Measurements from ENCODE around the gene RNFT1.

RNFT1 gene

DNA sequence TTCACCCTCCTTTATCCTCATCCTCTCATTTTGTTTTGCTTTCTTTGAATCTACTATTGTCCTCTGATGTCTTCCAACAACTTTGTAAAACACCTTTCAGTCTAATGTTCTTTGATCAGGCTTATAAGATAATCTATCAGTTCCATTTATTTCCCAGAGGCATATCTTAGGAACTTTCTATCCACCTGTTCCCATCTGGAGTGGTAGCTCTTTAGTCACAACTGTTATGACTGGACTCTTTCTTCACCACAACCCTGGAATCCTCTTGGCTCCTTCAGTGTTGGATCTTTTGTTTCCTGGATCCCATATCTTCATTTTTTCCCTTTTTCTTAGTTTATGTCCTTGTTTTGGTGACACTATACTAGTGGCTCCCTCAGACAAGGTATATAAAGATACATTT is 48.1 kb downstream of the RNFT1 start:
- ChIA-PET CTCF (interaction anchor here (0.6 kb wide), 1 partner anchor 23 kb away, joined by 9 read pairs; no protein-coding TSS in a partner anchor), POLR2A (no interaction called here)
- DNase-seq (ENCODE audit: extremely low spot score), result no peak
- TF ChIP-seq, protein P1, sequence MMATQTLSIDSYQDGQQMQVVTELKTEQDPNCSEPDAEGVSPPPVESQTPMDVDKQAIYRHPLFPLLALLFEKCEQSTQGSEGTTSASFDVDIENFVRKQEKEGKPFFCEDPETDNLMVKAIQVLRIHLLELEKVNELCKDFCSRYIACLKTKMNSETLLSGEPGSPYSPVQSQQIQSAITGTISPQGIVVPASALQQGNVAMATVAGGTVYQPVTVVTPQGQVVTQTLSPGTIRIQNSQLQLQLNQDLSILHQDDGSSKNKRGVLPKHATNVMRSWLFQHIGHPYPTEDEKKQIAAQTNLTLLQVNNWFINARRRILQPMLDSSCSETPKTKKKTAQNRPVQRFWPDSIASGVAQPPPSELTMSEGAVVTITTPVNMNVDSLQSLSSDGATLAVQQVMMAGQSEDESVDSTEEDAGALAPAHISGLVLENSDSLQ (IDR thresholded peaks at IDR 0.05), result no peak
- TF ChIP-seq HDGF (IDR thresholded peaks at IDR 0.05; ENCODE audit: borderline replicate concordance), result no peak
- no peak for TF ChIP-seq LEF1 (IDR thresholded peaks at IDR 0.05; ENCODE audit: borderline replicate concordance)
- no peak for TF ChIP-seq FOXM1 (IDR thresholded peaks at IDR 0.05; ENCODE audit: borderline replicate concordance)
- TF ChIP-seq FOXA1 (IDR thresholded peaks at IDR 0.05), result no peak
- TF ChIP-seq SUZ12 (IDR thresholded peaks at IDR 0.05), result no peak

DNA sequence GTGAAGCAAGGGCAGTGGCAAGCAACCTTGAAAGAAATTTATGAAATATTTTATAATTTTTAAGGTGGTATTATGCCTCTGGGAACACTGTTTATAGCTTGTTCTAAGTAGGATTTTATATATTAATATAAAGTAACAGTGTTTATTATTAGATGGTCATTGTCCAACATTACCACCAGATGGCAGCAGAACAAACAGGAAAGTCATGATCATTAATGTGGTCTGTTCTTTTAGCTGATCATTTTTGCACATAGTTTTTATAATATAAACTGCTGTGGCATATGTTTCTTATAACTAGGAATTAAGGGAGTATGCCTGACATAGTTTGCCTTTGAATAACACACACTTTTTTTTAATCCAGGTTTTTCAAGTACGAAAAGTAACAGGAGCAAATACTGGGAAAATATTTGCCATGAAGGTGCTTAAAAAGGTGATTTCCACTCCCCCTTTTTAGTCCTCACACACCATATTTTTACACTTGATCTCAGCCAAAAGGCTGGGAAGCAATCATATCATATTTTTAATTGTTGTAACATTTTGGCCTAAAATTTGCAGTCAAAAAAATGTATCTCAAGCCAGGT is 50.2 kb downstream of the RNFT1 start:
- no peak for TF ChIP-seq SUZ12 (IDR thresholded peaks at IDR 0.05)
- no peak for TF ChIP-seq ZNF384 (IDR thresholded peaks at IDR 0.05)
- TF ChIP-seq, protein P1 (IDR thresholded peaks at IDR 0.05), result no peak
- TF ChIP-seq FOXM1 (IDR thresholded peaks at IDR 0.05; ENCODE audit: borderline replicate concordance), result no peak
- no peak for TF ChIP-seq FOXA1 (IDR thresholded peaks at IDR 0.05)
- TF ChIP-seq HDGF (IDR thresholded peaks at IDR 0.05; ENCODE audit: borderline replicate concordance), result no peak
- TF ChIP-seq CTBP1 (IDR thresholded peaks at IDR 0.05; ENCODE audit: borderline replicate concordance), result no peak
- peak; percentile 59 for DNase-seq (ENCODE audit: extremely low spot score)
- ChIA-PET POLR2A (no interaction called here), CTCF (interaction anchor here (0.6 to 1.6 kb wide), 8 partner anchors 9 to 151 kb away, joined by 3 to 9 read pairs (median 3); no protein-coding TSS in a partner anchor)

DNA sequence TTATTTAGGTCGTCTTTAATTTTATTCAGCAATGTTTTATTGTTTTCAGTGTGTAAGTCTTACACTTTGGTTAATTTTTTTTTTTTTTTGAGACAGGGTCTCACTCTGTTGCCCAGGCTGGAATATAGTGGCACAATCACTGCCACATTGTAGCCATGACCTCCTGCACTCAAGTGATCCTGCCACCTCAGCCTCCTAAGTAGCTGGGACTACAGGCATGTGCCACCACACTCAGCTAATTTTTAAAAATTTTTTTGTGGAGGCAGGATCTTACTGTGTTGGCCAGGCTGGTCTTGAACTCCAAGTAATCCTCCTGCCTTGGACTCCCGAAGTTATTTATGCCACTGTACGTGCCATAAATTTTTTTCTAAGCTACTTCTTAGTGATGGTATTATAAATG is 57.1 kb downstream of the RNFT1 start:
- no peak for TF ChIP-seq FOXA1 (IDR thresholded peaks at IDR 0.05)
- no peak for TF ChIP-seq NFRKB (IDR thresholded peaks at IDR 0.05)
- TF ChIP-seq ARNT (IDR thresholded peaks at IDR 0.05), result no peak
- TF ChIP-seq SUZ12 (IDR thresholded peaks at IDR 0.05), result no peak
- no peak for TF ChIP-seq BHLHE40 (IDR thresholded peaks at IDR 0.05; ENCODE audit: borderline replicate concordance)
- TF ChIP-seq CTBP1 (IDR thresholded peaks at IDR 0.05; ENCODE audit: borderline replicate concordance), result no peak
- no peak for TF ChIP-seq L3MBTL2 (conservative IDR thresholded peaks at IDR 0.05)
- no peak for TF ChIP-seq HDGF (IDR thresholded peaks at IDR 0.05; ENCODE audit: borderline replicate concordance)
- no peak for TF ChIP-seq ELF4 (IDR thresholded peaks at IDR 0.05)
- TF ChIP-seq FOXK2 (IDR thresholded peaks at IDR 0.05), result no peak
- TF ChIP-seq SP1 (IDR thresholded peaks at IDR 0.05), result no peak
- TF ChIP-seq, protein P1 (IDR thresholded peaks at IDR 0.05), result no peak
- no peak for DNase-seq (ENCODE audit: extremely low spot score)
- CTCF ChIA-PET, result no interaction called here
- POLR2A ChIA-PET, result no interaction called here

DNA sequence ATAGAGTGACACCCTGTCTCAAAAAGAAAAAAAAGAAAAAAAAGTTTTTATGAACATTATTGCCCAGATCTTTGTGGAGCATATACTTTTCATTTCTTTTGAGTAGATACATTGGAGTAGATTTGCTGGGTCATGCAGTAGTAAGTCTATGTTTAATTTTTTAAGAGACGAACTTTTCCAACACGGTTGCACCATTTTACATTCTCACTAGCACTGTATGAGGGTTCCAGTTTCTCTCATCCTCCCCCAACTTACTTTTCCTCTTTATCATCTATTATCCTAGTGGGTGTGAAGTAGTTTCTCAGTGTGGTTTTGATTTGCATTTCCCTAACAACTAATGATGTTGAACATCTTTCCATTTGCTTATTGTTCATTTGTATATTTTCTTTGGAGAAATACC is 61.1 kb downstream of the RNFT1 start:
- POLR2A ChIA-PET, result no interaction called here
- no peak for DNase-seq (ENCODE audit: extremely low spot score)
- CTCF ChIA-PET, result no interaction called here
- TF ChIP-seq SP1 (IDR thresholded peaks at IDR 0.05) (no peak), LEF1 (IDR thresholded peaks at IDR 0.05; ENCODE audit: borderline replicate concordance) (no peak), NFRKB (IDR thresholded peaks at IDR 0.05) (no peak), ARNT (IDR thresholded peaks at IDR 0.05) (no peak), CTBP1 (IDR thresholded peaks at IDR 0.05; ENCODE audit: borderline replicate concordance) (no peak), TARDBP (IDR thresholded peaks at IDR 0.05) (no peak)
